Neural cell (in vitro differentiated cells): ENCODE results near the gene MRPS24. TPM values are rescaled to one million over a fixed set of nuclear protein-coding genes. Genes with fewer than 3 reads are reported as not detected.

ENCODE experiments used
- H2AFZ ChIP-seq: fragments of 200-600, 300-800 bp; sonication (generic), shearing (Covaris generic); 2 replicates; pipeline ENCODE4 v1.6.0; 2014; ENCODE audit warnings: low read depth, mild to moderate bottlenecking, antibody characterized with exemption, low read length, moderate library complexity
- H3F3A ChIP-seq: fragments of 200-600 bp; shearing (Covaris generic); 2 replicates; pipeline ENCODE4 v1.6.1; 2016; ENCODE audit warnings: mild to moderate bottlenecking, moderate library complexity, mixed read lengths, antibody characterized with exemption, low read length; ENCODE audit not compliant: insufficient read depth, poor library complexity, severe bottlenecking
- H3K27ac ChIP-seq: fragments of 200-600, 300-800 bp; sonication (generic), shearing (Covaris generic); 2 replicates; pipeline ENCODE4 v1.5.1; 2014; ENCODE audit warnings: mild to moderate bottlenecking, low read length, moderate library complexity
- H3K27me3 ChIP-seq: fragments of 300-800, 200-600 bp; sonication (generic), shearing (Covaris generic); 2 replicates; pipeline ENCODE4 v1.6.0; 2014; ENCODE audit warnings: mild to moderate bottlenecking, low read depth, low read length, moderate library complexity; ENCODE audit not compliant: insufficient read depth
- H3K36me3 ChIP-seq: fragments of 300-800, 200-600 bp; sonication (generic), shearing (Covaris generic); 2 replicates; pipeline ENCODE4 v1.5.1; 2014; ENCODE audit warnings: mild to moderate bottlenecking, antibody characterized with exemption, low read length, moderate library complexity; ENCODE audit not compliant: insufficient read depth
- H3K4me2 ChIP-seq: fragments of 300-800, 200-600 bp; sonication (generic), shearing (Covaris generic); 2 replicates; pipeline ENCODE4 v1.6.0; 2014; ENCODE audit warnings: mild to moderate bottlenecking, low read length
- H3K4me3 ChIP-seq: fragments of 300-800, 200-600 bp; sonication (generic), shearing (Covaris generic); 2 replicates; pipeline ENCODE4 v1.5.1; 2014; ENCODE audit warnings: mild to moderate bottlenecking, low read length, moderate library complexity
- H3K79me2 ChIP-seq: fragments of 200-600 bp; shearing (Covaris generic); replicated peaks from 2 replicates; pipeline ENCODE4 v1.6.0; 2014; ENCODE audit warnings: mild to moderate bottlenecking, low read length, moderate library complexity; ENCODE audit not compliant: insufficient read depth
- H3K9ac ChIP-seq: fragments of 300-800, 200-600 bp; sonication (generic), shearing (Covaris generic); 2 replicates; pipeline ENCODE4 v1.6.1; 2016; ENCODE audit warnings: mild to moderate bottlenecking, low read length, mixed read lengths
- H3K9me2 ChIP-seq: fragments of 200-600 bp; shearing (Covaris generic); 2 replicates; pipeline ENCODE4 v1.6.1; 2016; ENCODE audit warnings: mild to moderate bottlenecking, low read length, mixed read lengths; ENCODE audit not compliant: insufficient read depth
- H3K9me3 ChIP-seq: fragments of 200-600, 300-800 bp; sonication (generic), shearing (Covaris generic); 2 replicates; pipeline ENCODE4 v1.6.1; 2016; ENCODE audit warnings: mild to moderate bottlenecking, mixed run types, low read length, moderate library complexity, mixed read lengths
- H4K20me1 ChIP-seq: fragments of 200-600 bp; shearing (Covaris generic); 2 replicates; pipeline ENCODE4 v1.6.1; 2016; ENCODE audit warnings: mild to moderate bottlenecking, mixed run types; ENCODE audit not compliant: insufficient read depth
- EP300 ChIP-seq: fragments of 450-650 bp; conservative IDR thresholded peaks from 2 replicates; pipeline ENCODE4 v1.6.1; 2014; ENCODE audit warnings: antibody characterized with exemption, mild to moderate bottlenecking, moderate library complexity; ENCODE audit not compliant: poor library complexity, severe bottlenecking
- EZH2 ChIP-seq: fragments of 200-600, 300-800 bp; shearing (Covaris generic), sonication (generic); IDR thresholded peaks from 2 replicates; pipeline ENCODE4 v1.6.1; 2014; ENCODE audit warnings: antibody characterized with exemption, low read length, borderline replicate concordance, mild to moderate bottlenecking; ENCODE audit not compliant: insufficient read depth, poor library complexity, severe bottlenecking
- MXI1 ChIP-seq: fragments of 450-650 bp; conservative IDR thresholded peaks from 2 replicates; pipeline ENCODE4 v1.6.1; 2014; ENCODE audit warnings: antibody characterized with exemption, mild to moderate bottlenecking; ENCODE audit not compliant: poor library complexity, severe bottlenecking
- POLR2AphosphoS5 ChIP-seq: IDR thresholded peaks from 2 replicates; pipeline ENCODE4 v1.6.1; 2012
- RAD21 ChIP-seq: fragments of 450-650 bp; conservative IDR thresholded peaks from 2 replicates; pipeline ENCODE4 v1.6.1; 2014; ENCODE audit warnings: antibody characterized with exemption, mild to moderate bottlenecking, moderate library complexity
- SMC3 ChIP-seq: fragments of 450-650 bp; conservative IDR thresholded peaks from 2 replicates; pipeline ENCODE4 v1.6.1; 2014; ENCODE audit warnings: antibody characterized with exemption, mild to moderate bottlenecking, moderate library complexity; ENCODE audit not compliant: poor library complexity
- TAF1 ChIP-seq: IDR thresholded peaks from 2 replicates; pipeline ENCODE4 v1.6.1; 2012; ENCODE audit warnings: low read depth
- polyA plus RNA-seq: library from polyadenylated mRNA; depleted of rRNA; stranded (reverse); fragments of >200 nt; gene quantifications from 2 replicates; pipeline ENCODE4 v1.2.3, GENCODE V29; 2014
- TF ChIP-seq, protein P1 (sequence below): fragments of 450-650 bp; IDR thresholded peaks from 2 replicates; pipeline ENCODE4 v1.5.1; 2014; ENCODE audit warnings: antibody characterized with exemption, mild to moderate bottlenecking, moderate library complexity; ENCODE audit not compliant: poor library complexity, severe bottlenecking
- TF ChIP-seq, protein P2 (sequence below): IDR thresholded peaks from 2 replicates; pipeline ENCODE4 v1.6.1; 2012; ENCODE audit warnings: borderline replicate concordance

MRPS24 gene
- polyA plus RNA-seq, 1 donor from 2014 or later: 132 TPM

DNA sequence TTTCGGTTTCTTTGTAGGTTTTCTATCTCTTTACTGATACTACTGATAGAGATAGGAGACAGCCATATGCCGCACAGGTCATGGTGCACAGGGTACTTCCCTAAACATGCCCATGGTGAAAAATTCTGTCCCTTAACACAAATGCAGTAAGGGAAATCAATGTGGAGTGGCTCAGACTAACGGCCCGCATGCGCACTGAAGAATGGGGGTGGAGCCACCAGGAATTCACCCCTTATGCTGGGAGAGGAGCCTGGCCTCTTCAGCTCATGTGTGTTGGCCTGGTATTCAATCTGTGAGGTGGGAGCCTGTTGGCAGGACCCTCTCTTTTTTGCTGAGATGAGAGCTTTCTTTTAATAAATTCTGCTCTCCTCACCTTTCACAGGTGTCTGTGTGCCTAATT is 45.5 kb upstream of the MRPS24 start:
- H3F3A ChIP-seq: no peaks in the 10 kb centered on the region
- TF ChIP-seq, protein P1, sequence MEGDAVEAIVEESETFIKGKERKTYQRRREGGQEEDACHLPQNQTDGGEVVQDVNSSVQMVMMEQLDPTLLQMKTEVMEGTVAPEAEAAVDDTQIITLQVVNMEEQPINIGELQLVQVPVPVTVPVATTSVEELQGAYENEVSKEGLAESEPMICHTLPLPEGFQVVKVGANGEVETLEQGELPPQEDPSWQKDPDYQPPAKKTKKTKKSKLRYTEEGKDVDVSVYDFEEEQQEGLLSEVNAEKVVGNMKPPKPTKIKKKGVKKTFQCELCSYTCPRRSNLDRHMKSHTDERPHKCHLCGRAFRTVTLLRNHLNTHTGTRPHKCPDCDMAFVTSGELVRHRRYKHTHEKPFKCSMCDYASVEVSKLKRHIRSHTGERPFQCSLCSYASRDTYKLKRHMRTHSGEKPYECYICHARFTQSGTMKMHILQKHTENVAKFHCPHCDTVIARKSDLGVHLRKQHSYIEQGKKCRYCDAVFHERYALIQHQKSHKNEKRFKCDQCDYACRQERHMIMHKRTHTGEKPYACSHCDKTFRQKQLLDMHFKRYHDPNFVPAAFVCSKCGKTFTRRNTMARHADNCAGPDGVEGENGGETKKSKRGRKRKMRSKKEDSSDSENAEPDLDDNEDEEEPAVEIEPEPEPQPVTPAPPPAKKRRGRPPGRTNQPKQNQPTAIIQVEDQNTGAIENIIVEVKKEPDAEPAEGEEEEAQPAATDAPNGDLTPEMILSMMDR: no peak
- TF ChIP-seq RAD21: no peak
- no peak for TF ChIP-seq SMC3
- TF ChIP-seq EZH2: no peak
- no peak for TF ChIP-seq TAF1
- TF ChIP-seq, protein P2, sequence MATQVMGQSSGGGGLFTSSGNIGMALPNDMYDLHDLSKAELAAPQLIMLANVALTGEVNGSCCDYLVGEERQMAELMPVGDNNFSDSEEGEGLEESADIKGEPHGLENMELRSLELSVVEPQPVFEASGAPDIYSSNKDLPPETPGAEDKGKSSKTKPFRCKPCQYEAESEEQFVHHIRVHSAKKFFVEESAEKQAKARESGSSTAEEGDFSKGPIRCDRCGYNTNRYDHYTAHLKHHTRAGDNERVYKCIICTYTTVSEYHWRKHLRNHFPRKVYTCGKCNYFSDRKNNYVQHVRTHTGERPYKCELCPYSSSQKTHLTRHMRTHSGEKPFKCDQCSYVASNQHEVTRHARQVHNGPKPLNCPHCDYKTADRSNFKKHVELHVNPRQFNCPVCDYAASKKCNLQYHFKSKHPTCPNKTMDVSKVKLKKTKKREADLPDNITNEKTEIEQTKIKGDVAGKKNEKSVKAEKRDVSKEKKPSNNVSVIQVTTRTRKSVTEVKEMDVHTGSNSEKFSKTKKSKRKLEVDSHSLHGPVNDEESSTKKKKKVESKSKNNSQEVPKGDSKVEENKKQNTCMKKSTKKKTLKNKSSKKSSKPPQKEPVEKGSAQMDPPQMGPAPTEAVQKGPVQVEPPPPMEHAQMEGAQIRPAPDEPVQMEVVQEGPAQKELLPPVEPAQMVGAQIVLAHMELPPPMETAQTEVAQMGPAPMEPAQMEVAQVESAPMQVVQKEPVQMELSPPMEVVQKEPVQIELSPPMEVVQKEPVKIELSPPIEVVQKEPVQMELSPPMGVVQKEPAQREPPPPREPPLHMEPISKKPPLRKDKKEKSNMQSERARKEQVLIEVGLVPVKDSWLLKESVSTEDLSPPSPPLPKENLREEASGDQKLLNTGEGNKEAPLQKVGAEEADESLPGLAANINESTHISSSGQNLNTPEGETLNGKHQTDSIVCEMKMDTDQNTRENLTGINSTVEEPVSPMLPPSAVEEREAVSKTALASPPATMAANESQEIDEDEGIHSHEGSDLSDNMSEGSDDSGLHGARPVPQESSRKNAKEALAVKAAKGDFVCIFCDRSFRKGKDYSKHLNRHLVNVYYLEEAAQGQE: no peak
- TF ChIP-seq MXI1: no peak
- no peak for TF ChIP-seq EP300
- no peak for TF ChIP-seq POLR2AphosphoS5
- H3K9me3 ChIP-seq: no peaks in the 10 kb centered on the region
- no peaks in the 10 kb centered on the region for H3K9me2 ChIP-seq
- no peaks in the 10 kb centered on the region for H3K79me2 ChIP-seq
- H2AFZ ChIP-seq: no peak overlapping the region
- H4K20me1 ChIP-seq: no peaks in the 10 kb centered on the region
- no peak overlapping the region for H3K4me3 ChIP-seq
- no peaks in the 10 kb centered on the region for H3K27me3 ChIP-seq
- H3K4me2 ChIP-seq: no peak overlapping the region
- no peak overlapping the region for H3K27ac ChIP-seq
- H3K9ac ChIP-seq: no peak overlapping the region
- H3K36me3 ChIP-seq: no peaks in the 10 kb centered on the region

DNA sequence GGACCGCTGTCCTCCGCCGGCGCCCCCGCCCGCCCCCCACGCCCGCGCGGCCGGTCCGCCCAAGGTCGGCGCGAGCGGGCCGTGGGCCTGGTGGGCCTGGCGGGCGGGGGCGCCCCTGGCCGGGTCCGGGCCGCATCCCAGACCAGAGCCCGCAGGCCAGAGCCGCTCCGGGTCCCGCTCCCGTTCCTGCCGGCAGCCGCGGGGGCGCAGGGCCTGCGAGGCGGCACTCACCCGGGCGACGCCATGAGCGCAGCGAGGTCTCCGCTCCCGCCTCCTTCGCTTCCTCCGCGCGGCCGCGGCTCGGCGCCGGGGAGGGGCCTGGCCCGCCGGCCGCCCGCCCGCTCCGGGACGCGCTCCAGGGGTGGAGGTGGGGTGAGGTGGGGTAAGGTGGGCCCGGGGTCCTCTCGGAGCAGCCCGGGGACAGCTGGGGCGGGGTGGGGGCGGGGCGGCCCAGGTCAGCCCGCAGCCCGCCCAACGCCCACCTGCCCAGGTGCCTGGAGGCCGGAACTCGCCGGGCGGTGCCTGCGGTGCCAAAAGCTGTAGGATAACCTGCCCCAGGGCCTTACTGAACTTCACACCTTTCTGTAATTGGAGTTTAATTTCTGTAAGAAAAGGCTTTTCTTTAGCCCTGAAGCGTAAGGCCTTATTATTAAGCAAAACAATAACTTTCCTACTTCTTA is 37.2 kb upstream of the MRPS24 start, which contains the start of gene URGCP:
Gene URGCP (minus strand): TSS at position 266 of the 680 bp plus-strand sequence. CDS start 21 bp downstream, at position 245.
- Histone ChIP-seq H3K27ac (peak within 1 kb of the TSS; percentile 37), H3K4me2 (peak within 1 kb of the TSS; percentile 90), H3K4me3 (peak within 1 kb of the TSS; percentile 70), H2AFZ (peak within 1 kb of the TSS; percentile 10), H3K36me3 (no peaks in the 10 kb centered on the region), H3K9me3 (no peaks in the 10 kb centered on the region), H4K20me1 (no peaks in the 10 kb centered on the region), H3K27me3 (no peaks in the 10 kb centered on the region), H3K9ac (peak within 1 kb of the TSS; percentile 74), H3K9me2 (no peaks in the 10 kb centered on the region), H3K79me2 (peaks cover 6% of the 10 kb centered on the region), H3F3A (no peaks in the 10 kb centered on the region)
- TF ChIP-seq POLR2AphosphoS5: peak; percentile 30
- TF ChIP-seq, protein P2: no peak
